ENCODE measurements around the gene MYLK2. TPM values are rescaled to one million over a fixed set of nuclear protein-coding genes. Genes with fewer than 3 reads are reported as not detected.

The MYLK2 gene
- total RNA-seq, 2 donors from 2014 or later: not detected

- no peak overlapping the region for H3K4me3 ChIP-seq
- H3K27me3 ChIP-seq (replicated peaks; ENCODE audit: insufficient read depth): no peaks in the 10 kb centered on the region
- no peak overlapping the region for H3K27ac ChIP-seq
- ATAC-seq (ENCODE audit: insufficient number of reproducible peaks, low FRiP score, low read depth) (no peak), DNase-seq (ENCODE audit: low spot score) (no peak)
- no peaks in the 10 kb centered on the region for H3K9me3 ChIP-seq
- no peak for TF ChIP-seq CTCF (IDR thresholded peaks at IDR 0.05)
- peaks cover 6 to 21% of the 10 kb centered on the region in 2 donors for H3K4me1 ChIP-seq (ENCODE audit: control insufficient read depth in 1 of 2, low read depth in 2 of 2)
- no peaks in the 10 kb centered on the region for H3K36me3 ChIP-seq
Observed at GRCh38 chr20:31863296-31864085, 44.3 kb downstream of the MYLK2 start.

GRCh38 chr20:31864521-31865400, 45.6 kb downstream of the MYLK2 start:
- Histone ChIP-seq H3K9me3 (no peaks in the 10 kb centered on the region), H3K4me3 (no peak overlapping the region), H3K36me3 (no peaks in the 10 kb centered on the region), H3K4me1 (ENCODE audit: control insufficient read depth in 1 of 2, low read depth in 2 of 2) (peaks cover 13 to 34% of the 10 kb centered on the region in 2 donors), H3K27ac (no peak overlapping the region), H3K27me3 (replicated peaks; ENCODE audit: insufficient read depth) (no peaks in the 10 kb centered on the region)
- DNase-seq (ENCODE audit: low spot score): no peak
- no peak for ATAC-seq (ENCODE audit: insufficient number of reproducible peaks, low FRiP score, low read depth)
- no peak for TF ChIP-seq CTCF (IDR thresholded peaks at IDR 0.05)

- DNase-seq (ENCODE audit: low spot score) (no peak), ATAC-seq (ENCODE audit: insufficient number of reproducible peaks, low FRiP score, low read depth) (no peak)
- H3K4me3 ChIP-seq: no peak overlapping the region
- TF ChIP-seq CTCF (IDR thresholded peaks at IDR 0.05): no peak
- no peaks in the 10 kb centered on the region for H3K9me3 ChIP-seq
- H3K36me3 ChIP-seq: no peaks in the 10 kb centered on the region
- no peak overlapping the region for H3K27ac ChIP-seq
- no peaks in the 10 kb centered on the region for H3K27me3 ChIP-seq (replicated peaks; ENCODE audit: insufficient read depth)
- peaks cover 8 to 30% of the 10 kb centered on the region in 2 donors for H3K4me1 ChIP-seq (ENCODE audit: control insufficient read depth in 1 of 2, low read depth in 2 of 2)
Observed at GRCh38 chr20:31866221-31866620, 47.1 kb downstream of the MYLK2 start.

- no peaks in the 10 kb centered on the region for H3K36me3 ChIP-seq
- DNase-seq (ENCODE audit: low spot score) (no peak), ATAC-seq (ENCODE audit: insufficient number of reproducible peaks, low FRiP score, low read depth) (no peak)
- no peaks in the 10 kb centered on the region for H3K27me3 ChIP-seq (replicated peaks; ENCODE audit: insufficient read depth)
- peaks cover 8 to 31% of the 10 kb centered on the region in 2 donors for H3K4me1 ChIP-seq (ENCODE audit: control insufficient read depth in 1 of 2, low read depth in 2 of 2)
- no peaks in the 10 kb centered on the region for H3K9me3 ChIP-seq
- H3K4me3 ChIP-seq: peak overlapping the region; percentile 77
- no peak for TF ChIP-seq CTCF (IDR thresholded peaks at IDR 0.05)
- H3K27ac ChIP-seq: peak overlapping the region in 1 of 2 donors; percentile 45
Observed at GRCh38 chr20:31868853-31869672, 49.9 kb downstream of the MYLK2 start.
